K562 (cell line): ENCODE measurements around the gene GNAI2. TPM values are rescaled to one million over a fixed set of nuclear protein-coding genes. Genes with fewer than 3 reads are reported as not detected.
A peak's percentile ranks its signal among the peaks of the same experiment; 100 is the strongest.

Source experiments
- HDAC1 ChIP-seq, 2 experiments: fragments of 450-650 bp; IDR thresholded peaks; 2 replicates each; pipeline ENCODE4 v1.6.1; 2016 to 2017; ENCODE audit warnings: inconsistent platforms in 1 of 2, mild to moderate bottlenecking in 1 of 2, moderate library complexity in 1 of 2
- SIN3B ChIP-seq: fragments of 450-650 bp; IDR thresholded peaks from 2 replicates; pipeline ENCODE4 v1.6.1; 2017; ENCODE audit warnings: low read depth, mild to moderate bottlenecking, moderate library complexity
- ZNF561 ChIP-seq: fragments of 450-650 bp; formaldehyde crosslinking; conservative IDR thresholded peaks from 2 replicates; pipeline ENCODE4 v1.4.0; 2020; ENCODE audit warnings: mild to moderate bottlenecking, moderate library complexity
- polyA plus RNA-seq, 8 experiments: library from polyadenylated mRNA; depleted of rRNA in 4 of 8; stranded (reverse) in 5 of 8; unstranded in 3 of 8; fragments of >200 nt; fragmentation: Nextera tagmentation in 2 of 8; fragmentation: Illumina TruSeq in 1 of 8; extraction: Ambion mirVana in 2 of 8; extraction: Trizol in 1 of 8; gene quantifications; 2 replicates each; pipeline versions ENCODE4 v1.2.1 to v1.2.3, GENCODE V29; 2011 to 2014; ENCODE audit warnings: inconsistent platforms in 1 of 8, missing spikeins in 1 of 8
- total RNA-seq, 7 experiments: library from RNA; depleted of rRNA in 6 of 7; stranded (reverse); fragments of >200 nt in 6 of 7; fragmentation: Illumina TruSeq in 2 of 7; extraction: Trizol in 2 of 7; gene quantifications; 2 replicates each; pipeline versions ENCODE4 v1.2.1 to v1.2.3, GENCODE V29; 2011 to 2021; ENCODE audit warnings: low replicate concordance in 1 of 7
- TF ChIP-seq, protein P1 (sequence below): fragments of 200-600 bp; sonication (generic); IDR thresholded peaks from one replicate; pipeline ENCODE4 v1.6.1; 2012; ENCODE audit warnings: mild to moderate bottlenecking, low read depth, low read length, inconsistent platforms
- TF ChIP-seq, protein P2 (sequence below): sonication (generic); formaldehyde crosslinking; IDR thresholded peaks from 2 replicates; pipeline ENCODE4 v1.8.0; 2023; ENCODE audit warnings: missing genetic modification reagents, mild to moderate bottlenecking, borderline replicate concordance
- TF ChIP-seq, protein P3 (sequence below): fragments of 450-650 bp; IDR thresholded peaks from 2 replicates; pipeline ENCODE4 v1.7.1; 2018; ENCODE audit warnings: mild to moderate bottlenecking, low read depth; ENCODE audit not compliant: partially characterized antibody

The GNAI2 gene
- total and polyA plus RNA-seq, 9 of the 15 experiments (the other 6 are each of a cell fraction or from before 2014, with no cell fraction given), result 1.1 to 72.2 (median 42.7) TPM

DNA sequence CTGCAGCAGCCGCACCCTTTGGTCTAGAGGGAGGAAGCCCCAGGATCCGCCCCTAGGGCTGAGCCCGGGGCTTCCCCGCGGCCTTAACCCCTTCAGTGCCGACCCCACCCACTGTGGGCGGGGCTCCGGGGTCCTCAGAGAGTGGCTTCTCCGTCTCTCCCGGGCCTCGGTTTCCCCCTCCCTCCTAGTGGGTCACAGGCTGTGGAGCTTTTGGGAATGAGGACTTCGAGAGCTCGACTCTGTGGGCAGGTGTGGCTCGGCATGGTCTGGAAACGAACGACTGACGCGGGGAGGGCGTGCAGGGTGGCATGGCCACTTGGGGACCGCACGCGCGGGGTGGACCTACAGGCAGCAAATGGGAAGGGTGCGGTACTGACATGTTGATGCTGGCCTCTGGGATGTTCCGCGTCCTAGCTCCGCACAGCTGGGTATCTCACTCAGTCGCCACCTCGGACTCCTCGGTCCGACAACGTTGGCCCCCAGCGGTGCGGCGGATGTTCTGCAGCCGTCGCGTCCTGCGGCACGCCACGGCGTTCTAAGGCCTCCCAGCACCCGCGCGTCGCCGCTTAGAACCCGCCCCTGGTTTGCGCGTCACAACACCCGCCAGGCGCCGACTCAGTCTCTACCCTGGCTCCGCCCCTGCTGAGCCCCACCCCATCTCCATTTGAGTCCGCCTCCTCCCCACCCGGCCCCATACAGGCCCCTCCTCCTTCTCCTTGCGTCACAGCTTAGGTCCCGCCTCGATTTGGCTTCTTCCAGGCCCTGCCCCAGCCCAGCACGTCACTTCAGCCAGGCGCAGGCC lies 63.0 kb downstream of the GNAI2 start, which contains the start of the genes HYAL3 and NAA80 (continued):
- TF ChIP-seq, protein P1, sequence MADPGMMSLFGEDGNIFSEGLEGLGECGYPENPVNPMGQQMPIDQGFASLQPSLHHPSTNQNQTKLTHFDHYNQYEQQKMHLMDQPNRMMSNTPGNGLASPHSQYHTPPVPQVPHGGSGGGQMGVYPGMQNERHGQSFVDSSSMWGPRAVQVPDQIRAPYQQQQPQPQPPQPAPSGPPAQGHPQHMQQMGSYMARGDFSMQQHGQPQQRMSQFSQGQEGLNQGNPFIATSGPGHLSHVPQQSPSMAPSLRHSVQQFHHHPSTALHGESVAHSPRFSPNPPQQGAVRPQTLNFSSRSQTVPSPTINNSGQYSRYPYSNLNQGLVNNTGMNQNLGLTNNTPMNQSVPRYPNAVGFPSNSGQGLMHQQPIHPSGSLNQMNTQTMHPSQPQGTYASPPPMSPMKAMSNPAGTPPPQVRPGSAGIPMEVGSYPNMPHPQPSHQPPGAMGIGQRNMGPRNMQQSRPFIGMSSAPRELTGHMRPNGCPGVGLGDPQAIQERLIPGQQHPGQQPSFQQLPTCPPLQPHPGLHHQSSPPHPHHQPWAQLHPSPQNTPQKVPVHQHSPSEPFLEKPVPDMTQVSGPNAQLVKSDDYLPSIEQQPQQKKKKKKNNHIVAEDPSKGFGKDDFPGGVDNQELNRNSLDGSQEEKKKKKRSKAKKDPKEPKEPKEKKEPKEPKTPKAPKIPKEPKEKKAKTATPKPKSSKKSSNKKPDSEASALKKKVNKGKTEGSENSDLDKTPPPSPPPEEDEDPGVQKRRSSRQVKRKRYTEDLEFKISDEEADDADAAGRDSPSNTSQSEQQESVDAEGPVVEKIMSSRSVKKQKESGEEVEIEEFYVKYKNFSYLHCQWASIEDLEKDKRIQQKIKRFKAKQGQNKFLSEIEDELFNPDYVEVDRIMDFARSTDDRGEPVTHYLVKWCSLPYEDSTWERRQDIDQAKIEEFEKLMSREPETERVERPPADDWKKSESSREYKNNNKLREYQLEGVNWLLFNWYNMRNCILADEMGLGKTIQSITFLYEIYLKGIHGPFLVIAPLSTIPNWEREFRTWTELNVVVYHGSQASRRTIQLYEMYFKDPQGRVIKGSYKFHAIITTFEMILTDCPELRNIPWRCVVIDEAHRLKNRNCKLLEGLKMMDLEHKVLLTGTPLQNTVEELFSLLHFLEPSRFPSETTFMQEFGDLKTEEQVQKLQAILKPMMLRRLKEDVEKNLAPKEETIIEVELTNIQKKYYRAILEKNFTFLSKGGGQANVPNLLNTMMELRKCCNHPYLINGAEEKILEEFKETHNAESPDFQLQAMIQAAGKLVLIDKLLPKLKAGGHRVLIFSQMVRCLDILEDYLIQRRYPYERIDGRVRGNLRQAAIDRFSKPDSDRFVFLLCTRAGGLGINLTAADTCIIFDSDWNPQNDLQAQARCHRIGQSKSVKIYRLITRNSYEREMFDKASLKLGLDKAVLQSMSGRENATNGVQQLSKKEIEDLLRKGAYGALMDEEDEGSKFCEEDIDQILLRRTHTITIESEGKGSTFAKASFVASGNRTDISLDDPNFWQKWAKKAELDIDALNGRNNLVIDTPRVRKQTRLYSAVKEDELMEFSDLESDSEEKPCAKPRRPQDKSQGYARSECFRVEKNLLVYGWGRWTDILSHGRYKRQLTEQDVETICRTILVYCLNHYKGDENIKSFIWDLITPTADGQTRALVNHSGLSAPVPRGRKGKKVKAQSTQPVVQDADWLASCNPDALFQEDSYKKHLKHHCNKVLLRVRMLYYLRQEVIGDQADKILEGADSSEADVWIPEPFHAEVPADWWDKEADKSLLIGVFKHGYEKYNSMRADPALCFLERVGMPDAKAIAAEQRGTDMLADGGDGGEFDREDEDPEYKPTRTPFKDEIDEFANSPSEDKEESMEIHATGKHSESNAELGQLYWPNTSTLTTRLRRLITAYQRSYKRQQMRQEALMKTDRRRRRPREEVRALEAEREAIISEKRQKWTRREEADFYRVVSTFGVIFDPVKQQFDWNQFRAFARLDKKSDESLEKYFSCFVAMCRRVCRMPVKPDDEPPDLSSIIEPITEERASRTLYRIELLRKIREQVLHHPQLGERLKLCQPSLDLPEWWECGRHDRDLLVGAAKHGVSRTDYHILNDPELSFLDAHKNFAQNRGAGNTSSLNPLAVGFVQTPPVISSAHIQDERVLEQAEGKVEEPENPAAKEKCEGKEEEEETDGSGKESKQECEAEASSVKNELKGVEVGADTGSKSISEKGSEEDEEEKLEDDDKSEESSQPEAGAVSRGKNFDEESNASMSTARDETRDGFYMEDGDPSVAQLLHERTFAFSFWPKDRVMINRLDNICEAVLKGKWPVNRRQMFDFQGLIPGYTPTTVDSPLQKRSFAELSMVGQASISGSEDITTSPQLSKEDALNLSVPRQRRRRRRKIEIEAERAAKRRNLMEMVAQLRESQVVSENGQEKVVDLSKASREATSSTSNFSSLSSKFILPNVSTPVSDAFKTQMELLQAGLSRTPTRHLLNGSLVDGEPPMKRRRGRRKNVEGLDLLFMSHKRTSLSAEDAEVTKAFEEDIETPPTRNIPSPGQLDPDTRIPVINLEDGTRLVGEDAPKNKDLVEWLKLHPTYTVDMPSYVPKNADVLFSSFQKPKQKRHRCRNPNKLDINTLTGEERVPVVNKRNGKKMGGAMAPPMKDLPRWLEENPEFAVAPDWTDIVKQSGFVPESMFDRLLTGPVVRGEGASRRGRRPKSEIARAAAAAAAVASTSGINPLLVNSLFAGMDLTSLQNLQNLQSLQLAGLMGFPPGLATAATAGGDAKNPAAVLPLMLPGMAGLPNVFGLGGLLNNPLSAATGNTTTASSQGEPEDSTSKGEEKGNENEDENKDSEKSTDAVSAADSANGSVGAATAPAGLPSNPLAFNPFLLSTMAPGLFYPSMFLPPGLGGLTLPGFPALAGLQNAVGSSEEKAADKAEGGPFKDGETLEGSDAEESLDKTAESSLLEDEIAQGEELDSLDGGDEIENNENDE, result no peak
- TF ChIP-seq SIN3B (peak; percentile 50; the same call in 1 of the 2 replicates), ZNF561 (CRISPR knock-in tag) (no peak), HDAC1 (IDR thresholded peaks at IDR 0.05) (peak in 1 of 2 experiments; percentile 86; a peak in 2 of 4 replicates)
- TF ChIP-seq, protein P2, sequence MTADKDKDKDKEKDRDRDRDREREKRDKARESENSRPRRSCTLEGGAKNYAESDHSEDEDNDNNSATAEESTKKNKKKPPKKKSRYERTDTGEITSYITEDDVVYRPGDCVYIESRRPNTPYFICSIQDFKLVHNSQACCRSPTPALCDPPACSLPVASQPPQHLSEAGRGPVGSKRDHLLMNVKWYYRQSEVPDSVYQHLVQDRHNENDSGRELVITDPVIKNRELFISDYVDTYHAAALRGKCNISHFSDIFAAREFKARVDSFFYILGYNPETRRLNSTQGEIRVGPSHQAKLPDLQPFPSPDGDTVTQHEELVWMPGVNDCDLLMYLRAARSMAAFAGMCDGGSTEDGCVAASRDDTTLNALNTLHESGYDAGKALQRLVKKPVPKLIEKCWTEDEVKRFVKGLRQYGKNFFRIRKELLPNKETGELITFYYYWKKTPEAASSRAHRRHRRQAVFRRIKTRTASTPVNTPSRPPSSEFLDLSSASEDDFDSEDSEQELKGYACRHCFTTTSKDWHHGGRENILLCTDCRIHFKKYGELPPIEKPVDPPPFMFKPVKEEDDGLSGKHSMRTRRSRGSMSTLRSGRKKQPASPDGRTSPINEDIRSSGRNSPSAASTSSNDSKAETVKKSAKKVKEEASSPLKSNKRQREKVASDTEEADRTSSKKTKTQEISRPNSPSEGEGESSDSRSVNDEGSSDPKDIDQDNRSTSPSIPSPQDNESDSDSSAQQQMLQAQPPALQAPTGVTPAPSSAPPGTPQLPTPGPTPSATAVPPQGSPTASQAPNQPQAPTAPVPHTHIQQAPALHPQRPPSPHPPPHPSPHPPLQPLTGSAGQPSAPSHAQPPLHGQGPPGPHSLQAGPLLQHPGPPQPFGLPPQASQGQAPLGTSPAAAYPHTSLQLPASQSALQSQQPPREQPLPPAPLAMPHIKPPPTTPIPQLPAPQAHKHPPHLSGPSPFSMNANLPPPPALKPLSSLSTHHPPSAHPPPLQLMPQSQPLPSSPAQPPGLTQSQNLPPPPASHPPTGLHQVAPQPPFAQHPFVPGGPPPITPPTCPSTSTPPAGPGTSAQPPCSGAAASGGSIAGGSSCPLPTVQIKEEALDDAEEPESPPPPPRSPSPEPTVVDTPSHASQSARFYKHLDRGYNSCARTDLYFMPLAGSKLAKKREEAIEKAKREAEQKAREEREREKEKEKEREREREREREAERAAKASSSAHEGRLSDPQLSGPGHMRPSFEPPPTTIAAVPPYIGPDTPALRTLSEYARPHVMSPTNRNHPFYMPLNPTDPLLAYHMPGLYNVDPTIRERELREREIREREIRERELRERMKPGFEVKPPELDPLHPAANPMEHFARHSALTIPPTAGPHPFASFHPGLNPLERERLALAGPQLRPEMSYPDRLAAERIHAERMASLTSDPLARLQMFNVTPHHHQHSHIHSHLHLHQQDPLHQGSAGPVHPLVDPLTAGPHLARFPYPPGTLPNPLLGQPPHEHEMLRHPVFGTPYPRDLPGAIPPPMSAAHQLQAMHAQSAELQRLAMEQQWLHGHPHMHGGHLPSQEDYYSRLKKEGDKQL (CRISPR knock-in tag), result no peak
- TF ChIP-seq, protein P3, sequence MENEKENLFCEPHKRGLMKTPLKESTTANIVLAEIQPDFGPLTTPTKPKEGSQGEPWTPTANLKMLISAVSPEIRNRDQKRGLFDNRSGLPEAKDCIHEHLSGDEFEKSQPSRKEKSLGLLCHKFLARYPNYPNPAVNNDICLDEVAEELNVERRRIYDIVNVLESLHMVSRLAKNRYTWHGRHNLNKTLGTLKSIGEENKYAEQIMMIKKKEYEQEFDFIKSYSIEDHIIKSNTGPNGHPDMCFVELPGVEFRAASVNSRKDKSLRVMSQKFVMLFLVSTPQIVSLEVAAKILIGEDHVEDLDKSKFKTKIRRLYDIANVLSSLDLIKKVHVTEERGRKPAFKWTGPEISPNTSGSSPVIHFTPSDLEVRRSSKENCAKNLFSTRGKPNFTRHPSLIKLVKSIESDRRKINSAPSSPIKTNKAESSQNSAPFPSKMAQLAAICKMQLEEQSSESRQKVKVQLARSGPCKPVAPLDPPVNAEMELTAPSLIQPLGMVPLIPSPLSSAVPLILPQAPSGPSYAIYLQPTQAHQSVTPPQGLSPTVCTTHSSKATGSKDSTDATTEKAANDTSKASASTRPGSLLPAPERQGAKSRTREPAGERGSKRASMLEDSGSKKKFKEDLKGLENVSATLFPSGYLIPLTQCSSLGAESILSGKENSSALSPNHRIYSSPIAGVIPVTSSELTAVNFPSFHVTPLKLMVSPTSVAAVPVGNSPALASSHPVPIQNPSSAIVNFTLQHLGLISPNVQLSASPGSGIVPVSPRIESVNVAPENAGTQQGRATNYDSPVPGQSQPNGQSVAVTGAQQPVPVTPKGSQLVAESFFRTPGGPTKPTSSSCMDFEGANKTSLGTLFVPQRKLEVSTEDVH, result no peak
